Fibroblast of skin of left biceps (primary cell): ENCODE results near the gene GADL1.
A peak's percentile ranks its signal among the peaks of the same experiment; 100 is the strongest.

Source experiments
- DNase-seq, 2 experiments: peaks; one replicate each; pipeline ENCODE4 v3.0.0-alpha.2; 2013; ENCODE audit warnings: low read depth in 2 of 2

GADL1 gene

DNA sequence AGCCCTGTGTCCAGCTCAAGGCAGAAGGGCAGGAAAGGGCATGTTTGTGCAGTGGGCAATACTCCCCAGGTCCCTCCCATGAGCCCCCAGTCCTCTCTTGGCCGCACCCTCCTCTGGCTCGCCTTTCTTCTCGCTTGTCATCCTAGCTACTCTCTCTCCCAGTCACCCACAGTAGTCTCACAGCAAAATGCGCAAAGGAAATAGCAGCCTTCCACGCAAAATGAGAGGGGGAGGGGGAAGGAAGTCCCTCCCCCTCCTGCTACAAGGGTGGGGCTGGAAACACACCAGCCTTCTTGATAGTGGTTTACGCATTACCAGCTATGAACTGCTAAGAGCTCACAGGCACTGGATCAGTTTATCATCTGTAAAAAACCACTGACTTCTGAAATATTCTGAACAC lies 83.8 kb downstream of the GADL1 start:
- no peak for DNase-seq

DNA sequence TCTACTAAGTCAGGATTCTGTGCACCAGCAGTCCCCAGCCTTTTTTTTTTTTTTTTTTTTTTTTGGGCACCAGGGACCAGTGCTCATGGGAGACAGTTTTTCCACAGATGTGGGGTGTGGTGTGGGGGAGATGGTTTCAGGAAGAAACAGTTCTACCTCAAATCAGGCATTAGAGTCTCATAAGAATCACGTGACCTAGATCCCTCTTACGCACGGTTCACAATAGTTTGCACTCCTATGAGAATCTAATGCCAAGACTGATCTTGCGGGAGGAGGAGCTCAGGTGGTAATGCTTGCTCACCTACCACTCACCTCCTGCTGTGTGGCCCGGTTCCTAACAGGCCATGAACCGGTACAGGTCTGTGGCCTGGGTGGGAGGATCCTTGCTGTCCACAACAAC lies 88.8 kb downstream of the GADL1 start:
- DNase-seq = no peak

DNA sequence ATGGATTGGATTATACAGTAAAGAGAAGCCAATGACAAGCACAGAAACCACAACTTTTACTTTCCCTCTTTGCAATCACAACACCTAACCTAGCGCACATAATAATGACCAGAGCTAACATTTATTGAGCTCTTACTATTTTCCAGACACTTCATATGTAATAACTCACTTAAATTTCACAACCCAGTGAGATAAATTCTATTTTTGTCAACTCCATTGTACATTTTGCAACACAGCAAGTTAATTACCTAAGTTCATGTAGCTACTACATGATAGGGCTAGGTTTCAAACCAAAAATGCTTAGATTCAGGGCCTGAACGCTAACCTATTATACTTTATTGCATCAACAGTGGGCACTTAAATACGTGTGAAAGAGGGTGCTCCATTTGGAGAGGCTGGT lies 89.5 kb downstream of the GADL1 start:
- DNase-seq = no peak

DNA sequence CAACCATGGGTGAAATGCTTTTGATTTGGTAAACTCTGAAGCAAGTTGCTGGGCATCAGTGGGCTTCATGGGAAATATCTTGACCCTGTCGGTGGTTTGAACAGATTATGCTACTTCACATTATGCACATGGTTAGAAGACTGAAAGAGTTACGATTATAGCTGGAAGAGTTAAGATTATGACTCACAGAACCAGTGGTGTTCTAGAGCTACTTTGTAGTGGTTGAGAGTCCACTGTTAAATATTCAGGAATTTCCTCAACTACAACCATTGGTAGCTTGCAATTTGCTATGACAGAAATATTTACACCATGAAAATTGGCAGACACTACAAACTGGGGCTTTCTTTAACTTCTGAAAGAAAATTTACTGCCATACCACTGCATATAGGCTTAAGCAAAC lies 99.3 kb downstream of the GADL1 start:
- no peak for DNase-seq

DNA sequence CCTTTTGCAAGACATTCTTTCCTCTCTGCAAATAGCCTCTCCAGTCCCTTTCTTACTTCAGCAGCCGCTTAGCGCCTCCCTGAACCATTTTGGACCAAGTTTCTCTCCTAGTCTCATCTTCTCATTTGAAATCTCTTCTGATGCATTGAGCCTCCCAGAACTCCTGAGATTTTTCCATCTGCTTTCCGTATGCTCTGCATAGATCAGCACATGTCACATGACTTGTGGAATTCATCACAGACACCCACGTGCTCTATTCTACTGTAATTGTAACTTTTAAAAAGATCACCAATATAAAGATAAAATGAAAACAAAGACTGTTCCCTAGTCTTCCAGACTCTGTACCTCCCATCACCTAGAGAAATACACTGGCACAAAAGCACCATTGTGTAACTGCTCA lies 100.7 kb downstream of the GADL1 start:
- DNase-seq = no peak

DNA sequence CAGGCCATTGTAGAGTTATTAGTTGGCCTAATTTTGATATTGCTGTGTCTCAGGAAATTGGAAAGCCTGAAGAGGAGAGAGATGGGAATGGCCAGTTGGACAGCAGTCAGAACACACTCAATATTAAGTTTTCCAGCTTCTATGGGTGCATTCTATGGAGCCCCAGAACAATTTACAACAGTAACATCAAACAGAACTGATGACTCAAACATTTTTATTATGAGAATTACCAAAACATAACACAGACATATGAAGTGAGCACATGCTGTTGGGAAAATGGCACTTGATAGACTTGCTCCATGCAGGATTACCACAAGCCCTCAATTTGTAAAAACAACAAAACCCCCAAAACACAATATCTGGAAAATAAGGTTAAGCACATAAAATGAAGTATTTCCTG lies 104.3 kb downstream of the GADL1 start:
- no peak for DNase-seq

DNA sequence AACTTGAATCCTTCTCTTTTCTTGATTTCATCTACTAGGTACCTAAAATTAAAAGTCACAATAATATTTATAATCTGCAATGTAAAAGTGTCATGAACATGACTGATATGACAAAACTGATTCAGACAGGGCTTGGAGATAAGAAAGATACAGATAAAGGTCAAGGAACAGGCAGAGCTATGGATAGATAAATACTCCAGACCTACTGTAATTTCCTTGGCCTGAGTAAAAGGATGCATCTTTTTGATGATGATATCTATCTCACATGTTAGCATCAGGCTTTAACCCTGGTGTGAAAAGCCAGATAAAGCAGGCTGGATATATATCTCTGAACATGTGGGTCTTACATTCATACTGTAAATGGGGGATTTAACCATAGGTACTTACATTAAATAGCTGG lies 108.1 kb downstream of the GADL1 start:
- DNase-seq = no peak

DNA sequence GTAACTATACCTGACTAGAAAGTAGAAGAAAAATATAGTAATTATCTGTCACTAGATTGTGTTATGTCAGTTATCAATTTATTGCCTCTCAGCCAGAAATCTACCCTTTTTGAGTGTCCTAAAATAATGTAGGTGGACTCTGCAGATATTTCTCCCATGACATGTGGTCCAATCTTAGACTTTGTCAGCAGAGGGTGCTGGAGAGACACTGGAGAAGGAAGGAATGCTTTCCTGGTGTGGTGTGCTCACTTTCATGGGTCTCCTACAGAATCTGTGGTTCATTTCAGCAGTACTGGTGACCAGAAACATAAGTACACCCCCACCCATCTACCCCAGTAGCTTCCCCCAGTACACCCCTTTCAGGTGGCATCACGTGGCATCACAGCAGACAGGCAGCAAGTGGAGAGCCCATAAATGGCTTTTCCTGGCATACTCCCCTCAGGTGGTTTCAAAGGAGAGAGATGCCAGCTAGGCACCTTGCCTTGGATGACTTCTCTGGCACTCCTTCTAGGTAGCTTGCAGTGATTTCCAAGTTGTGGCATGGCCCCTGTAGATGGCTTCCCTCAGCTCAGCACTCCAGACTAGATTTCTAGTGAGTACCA lies 114.7 kb downstream of the GADL1 start:
- DNase-seq = no peak

DNA sequence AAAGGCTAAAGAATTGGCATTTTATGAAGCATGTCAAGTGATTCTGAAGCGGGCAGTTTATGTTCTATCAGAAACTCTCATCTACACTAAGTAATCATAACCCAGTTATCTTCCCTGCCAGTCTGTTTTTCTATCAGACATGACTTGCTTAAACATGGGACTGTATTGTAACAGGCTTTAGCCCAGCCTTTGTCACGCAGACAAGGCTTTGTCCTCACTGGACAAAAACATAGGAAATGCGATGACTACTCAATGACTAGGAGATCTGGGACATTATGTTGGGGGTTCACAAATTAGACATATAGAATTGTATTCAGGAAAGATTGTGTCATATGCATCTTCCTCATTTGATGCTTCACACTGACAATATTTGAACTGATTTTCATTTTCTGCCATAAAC lies 115.5 kb downstream of the GADL1 start:
- no peak for DNase-seq

DNA sequence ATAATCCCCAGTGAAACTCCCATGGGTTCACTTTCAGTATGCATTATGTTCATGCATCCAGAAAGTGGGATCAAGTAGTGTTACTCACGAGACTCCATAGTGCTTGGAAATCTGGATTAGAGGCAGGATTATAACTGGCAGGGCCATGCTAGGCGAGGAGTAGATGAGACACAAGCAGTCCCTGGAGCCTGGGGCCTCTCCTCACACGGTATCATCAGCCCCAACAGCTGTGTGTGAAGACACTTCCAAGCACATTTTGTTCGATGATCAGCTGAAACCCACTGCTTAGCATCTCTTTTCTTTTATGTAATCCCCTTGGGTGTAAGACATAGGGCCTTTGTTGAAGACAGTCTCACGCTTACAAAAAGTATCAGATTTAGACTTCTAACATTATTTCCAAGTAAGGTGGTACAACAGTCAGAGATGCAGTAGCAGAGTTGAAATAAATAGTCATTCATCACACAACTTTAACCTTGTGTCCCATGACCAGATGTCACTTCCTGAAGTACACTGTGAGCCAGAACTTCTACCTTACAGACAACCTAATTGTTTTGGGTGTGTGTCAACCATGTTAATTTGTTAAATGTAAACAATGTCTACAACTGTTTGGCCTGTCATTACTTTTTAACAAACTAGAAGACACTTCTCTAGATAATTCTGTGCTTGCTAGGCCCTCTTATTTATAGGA lies 116.9 kb downstream of the GADL1 start:
- DNase-seq = no peak

DNA sequence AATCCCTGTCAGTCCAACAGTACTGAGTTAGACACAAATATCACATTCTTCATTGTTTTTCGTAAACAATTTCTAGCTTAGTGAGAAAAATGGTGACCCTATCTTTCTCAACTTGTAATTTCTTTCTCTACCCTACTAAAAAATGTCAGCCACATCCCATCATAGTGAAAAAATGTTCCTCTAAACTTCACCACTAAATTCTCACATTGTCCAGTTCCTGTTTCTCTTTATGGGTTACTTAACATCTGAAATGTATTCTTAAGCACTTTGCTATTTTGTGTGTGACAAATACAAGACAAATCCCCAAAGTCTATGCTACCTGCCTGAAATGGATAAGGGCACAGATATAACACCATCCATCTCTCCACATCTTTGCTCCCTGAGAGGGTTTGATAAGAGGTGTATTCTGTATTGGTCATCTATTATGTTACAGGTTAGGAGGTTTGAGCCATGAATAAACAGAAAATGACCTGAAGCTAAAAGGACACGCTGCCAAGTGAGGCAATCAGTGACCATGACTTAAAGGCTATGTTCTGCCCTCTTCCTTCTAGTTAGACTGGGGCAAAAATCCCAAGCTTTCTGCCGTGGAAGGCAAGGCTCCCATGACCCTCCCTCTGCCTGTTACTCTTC lies 118.2 kb downstream of the GADL1 start:
- no peak for DNase-seq

DNA sequence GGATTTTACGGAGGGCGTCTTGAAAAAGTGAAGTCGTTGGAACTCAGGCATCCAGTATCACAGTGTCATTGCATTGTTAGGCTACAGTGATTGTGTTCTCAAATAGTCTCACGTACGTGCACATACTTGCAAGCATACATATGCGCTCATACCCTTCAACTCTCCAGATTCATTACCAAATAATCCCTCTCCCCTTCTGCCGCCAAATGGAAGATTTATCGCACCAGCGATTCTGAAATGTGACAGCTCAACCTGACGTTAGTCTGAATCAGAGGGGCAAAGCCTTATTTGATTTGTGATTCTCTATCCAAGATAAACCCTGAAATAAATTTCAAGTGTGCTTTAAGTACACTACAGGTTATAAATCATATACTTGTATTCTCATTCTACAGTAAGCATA lies 119.4 kb downstream of the GADL1 start:
- DNase-seq = no peak

DNA sequence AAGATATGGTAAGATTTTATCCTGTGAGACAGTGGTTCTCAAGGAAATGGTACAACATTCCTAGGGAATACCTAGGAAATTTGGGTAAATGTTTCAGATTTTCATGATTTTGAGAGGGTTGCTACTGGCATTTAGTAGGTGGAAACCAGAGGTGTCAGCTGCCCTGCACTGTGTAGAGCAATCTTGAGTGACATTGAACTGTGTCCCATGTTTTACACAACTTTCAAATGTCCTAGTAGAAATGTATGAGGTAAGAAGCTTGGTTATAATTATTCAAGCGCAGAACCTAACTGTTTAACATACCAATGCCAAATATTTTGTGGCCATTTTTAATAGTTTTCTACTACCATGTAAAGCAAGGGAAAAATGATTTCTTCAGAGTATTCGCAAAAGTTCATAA lies 120.4 kb downstream of the GADL1 start:
- DNase-seq = no peak

DNA sequence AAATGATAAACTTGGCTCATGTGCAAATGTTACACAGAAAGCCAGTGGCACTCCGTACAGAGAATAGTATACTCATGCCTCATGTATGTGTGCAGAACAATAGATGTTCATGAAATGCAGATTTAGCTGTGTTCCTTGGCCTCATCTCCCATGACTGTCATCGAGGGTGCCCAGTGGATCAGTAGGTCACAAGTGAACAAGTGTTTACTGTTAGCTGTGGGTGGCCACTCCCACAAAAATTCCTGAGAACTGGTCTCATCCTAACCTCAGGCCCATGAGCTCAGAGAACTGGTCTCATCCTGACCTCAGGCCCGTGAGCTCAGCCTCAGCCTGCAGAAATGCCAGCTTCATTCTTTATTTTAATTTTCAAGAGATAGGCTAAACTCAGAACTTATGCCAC lies 124.1 kb downstream of the GADL1 start:
- DNase-seq = peak in 1 of 2 experiments; percentile 33

DNA sequence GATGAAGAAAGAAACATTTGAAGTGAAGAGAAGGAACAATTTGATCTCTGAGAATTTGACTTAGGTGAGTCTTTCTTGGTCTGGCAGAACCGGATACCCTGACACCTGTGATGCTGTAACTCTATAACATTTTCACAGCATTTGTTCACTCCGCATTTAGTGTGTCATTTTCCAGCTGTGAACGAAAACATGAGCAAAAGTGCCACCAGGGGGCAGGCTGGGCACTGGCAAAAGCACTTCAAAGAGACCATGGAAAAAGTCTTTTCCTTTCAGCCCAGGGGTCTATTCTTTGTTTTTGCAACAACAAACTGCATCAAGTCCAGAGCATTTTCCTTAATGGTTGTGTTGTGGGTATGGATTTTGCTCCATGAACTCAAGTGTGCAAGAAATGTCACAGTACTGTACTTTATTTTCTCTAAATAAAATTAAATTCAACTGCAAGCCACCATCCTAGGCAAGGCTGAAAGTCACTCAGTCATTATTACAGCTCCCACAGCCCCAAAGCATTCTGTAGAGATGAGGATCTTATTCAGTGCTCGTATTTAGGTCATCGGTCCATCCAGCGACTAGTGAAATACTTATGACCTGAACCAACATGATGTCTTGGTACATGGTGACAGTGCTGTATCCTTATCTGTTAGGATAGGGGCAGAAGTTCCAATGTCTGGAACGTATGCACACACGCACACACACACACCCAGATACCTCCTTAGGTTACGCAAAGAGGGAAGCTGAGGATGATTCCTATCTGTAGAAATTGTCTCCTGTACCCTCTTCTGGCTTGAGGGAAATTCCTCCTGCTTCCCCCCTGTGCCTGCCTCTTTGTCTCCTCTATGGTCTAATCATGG lies 125.5 kb downstream of the GADL1 start:
- DNase-seq = no peak

DNA sequence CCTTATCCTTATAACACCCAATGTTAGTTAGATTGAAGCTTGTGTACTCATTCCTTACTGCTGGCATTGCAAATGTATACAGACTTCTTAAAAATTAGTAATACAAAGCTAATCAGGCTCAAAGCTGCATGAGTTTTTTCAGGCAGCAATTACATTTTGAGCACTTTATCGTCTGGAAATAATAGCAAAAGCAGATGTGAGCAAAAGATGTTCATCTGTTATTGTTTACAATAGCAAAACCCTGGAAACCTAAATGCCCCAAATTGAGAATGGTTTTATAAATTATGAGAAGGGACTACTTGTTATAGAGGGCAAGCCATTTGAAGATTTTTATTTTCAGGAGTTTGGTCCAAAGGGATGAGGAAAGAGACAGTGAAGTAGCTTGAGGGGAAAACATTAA lies 126.4 kb downstream of the GADL1 start:
- no peak for DNase-seq

DNA sequence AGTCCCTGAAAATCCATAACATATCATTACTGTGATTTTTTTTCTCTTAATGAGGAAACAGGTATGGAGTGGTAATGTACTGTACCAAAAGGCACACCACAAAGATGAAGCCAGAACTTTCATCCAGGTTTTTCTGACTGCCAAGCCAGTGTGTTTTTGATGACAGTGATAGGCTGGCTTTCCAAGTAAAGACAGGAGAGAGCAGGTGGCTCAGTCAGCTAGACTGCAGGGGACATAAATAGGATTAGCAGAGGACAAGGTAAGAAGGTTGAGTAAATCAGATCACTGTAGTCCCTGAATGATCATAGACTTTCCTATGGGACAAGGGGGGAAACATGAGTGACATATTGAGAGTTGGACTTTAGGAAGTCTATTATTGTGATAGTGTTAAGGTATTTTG lies 127.9 kb downstream of the GADL1 start:
- no peak for DNase-seq

DNA sequence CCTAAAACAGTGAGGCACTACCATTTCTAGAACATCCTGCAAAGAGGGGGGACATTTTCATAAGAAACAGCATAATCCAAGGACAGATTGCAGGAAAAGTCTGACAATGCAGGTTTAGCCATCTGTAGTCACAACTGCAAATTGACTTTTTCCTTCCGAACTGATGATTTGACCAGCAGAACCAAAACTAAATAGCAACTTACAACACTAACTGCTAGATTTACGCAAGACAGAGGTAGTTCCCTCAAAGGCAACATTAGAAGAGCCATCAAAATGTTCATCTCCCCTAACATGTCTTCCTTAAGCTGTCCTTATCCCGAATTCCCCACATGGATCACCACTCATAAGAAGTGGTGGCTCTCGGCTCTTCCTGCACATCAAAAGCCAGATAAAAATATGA lies 129.6 kb downstream of the GADL1 start:
- no peak for DNase-seq

DNA sequence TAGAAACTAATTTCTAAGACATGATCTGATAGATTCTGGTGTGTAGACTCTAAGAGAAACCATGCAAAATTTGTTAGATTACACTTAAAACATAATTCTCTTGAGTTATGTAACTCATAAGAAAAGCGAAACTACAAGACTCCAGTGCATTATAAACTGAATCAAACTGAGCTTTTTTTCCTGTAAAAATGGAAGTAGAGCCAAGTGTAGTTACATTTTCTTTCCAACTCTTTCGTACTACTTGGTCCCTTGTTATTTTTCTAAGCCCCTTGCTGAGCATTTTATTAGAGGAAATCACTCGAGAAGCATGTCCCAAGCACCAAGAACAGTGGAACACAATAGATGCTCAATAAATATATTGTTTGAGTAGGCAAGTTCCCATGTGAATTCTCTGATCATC lies 130.2 kb downstream of the GADL1 start:
- DNase-seq = no peak

DNA sequence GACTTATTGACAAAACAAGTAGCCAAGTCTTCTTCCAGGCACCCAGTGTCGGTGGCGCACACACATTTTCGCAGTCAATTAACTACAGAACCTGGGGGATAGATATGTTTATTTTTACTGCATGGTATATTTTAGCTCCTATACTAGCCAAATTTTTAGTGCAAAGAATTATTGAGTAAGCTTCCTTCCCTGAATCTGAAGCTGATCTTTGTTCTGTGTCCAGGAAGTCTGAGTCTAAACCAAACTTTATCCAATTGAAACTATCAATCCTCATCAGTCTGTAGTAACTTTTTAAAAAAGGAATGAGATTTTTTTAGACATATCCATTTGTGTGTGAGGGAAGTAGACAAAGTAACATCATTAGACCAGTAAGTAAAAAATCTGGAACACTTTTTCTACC lies 133.1 kb downstream of the GADL1 start:
- DNase-seq = no peak

DNA sequence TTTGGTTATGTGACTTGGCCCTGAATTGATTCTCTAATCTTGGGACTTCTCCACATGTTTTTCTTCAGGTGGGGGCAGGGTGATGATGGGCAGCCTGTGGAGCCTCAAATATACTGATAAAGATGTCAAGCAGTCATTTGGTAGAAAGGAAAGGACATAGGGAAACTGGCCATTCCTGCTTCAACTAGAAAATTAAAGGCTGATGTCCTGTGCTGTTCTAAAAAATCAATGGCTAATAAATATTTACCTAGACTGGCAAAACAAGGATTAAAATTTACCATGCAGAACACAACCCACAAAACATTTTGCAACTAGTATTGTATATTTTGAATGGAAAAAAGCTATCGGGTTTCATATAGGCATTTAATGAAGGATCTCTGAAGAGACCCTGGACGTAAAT lies 133.7 kb downstream of the GADL1 start:
- DNase-seq = no peak

DNA sequence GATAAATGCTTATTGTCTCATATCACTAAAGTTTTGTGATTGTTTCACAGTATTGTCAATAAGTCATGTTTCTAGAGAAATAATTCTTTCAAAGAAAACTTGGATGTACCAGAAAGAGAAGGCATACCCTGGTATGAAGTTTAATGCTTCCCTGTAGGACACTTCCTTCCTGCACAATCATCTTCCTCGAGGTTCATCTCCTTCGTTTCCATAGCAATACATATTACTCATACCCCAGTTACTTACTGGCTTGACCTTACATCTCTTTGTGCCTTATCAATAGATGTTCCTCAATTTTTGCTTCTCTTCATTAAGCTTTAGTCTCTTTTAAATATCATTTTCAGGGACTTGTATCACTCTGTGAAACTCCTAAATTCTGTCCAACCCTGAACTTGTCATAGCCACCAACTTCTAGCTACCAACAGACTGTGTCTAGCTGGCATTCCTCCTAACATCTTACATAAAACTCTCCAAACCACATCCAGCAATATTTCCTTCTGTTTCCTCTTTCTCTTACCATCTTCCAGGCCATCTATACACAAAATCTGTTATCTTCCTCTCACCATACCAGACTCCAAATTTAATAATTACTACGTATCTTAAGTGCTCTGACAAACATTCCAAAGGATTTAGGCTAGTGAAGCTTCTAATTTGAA lies 134.3 kb downstream of the GADL1 start:
- DNase-seq = no peak
